NCI-H2196 treated with DMSO at 0.1 percent for 48 hours (cell line): ENCODE results near the gene TMTC2.
"Not testable (repeated sequence)": the region's sequence is repeated elsewhere in the genome, so short reads cannot be mapped to it uniquely, and the experiment has no call there.

ENCODE experiments used
- DNase-seq: peaks from one replicate; lab custom pipeline; 2025; ENCODE audit not compliant: unreplicated experiment; lab: John Stamatoyannopoulos, UW

The TMTC2 gene

GRCh38 chr12:82723891-82724290 is 37.2 kb downstream of the TMTC2 start:
- no peak for DNase-seq

GRCh38 chr12:82725741-82726140 is 39.0 kb downstream of the TMTC2 start:
- no peak for DNase-seq

- no peak for DNase-seq
Observed at GRCh38 chr12:82727886-82728285, 41.2 kb downstream of the TMTC2 start.

GRCh38 chr12:82728710-82729109 is 42.0 kb downstream of the TMTC2 start:
- DNase-seq: no peak

- no peak for DNase-seq
Observed at GRCh38 chr12:82730953-82731459, 44.3 kb downstream of the TMTC2 start.

GRCh38 chr12:82740129-82741000 is 53.7 kb downstream of the TMTC2 start:
- DNase-seq: no peak

GRCh38 chr12:82745063-82745674 is 58.5 kb downstream of the TMTC2 start:
- no peak for DNase-seq

GRCh38 chr12:82745807-82746206 is 59.1 kb downstream of the TMTC2 start:
- DNase-seq: no peak

GRCh38 chr12:82746668-82747067 is 60.0 kb downstream of the TMTC2 start:
- no peak for DNase-seq

- no peak for DNase-seq
Observed at GRCh38 chr12:82749015-82749414, 62.3 kb downstream of the TMTC2 start.

- no peak for DNase-seq
Observed at GRCh38 chr12:82754856-82755255, 68.2 kb downstream of the TMTC2 start.

- DNase-seq: no peak
Observed at GRCh38 chr12:82756303-82756702, 69.6 kb downstream of the TMTC2 start.

- DNase-seq: no peak
Observed at GRCh38 chr12:82757059-82757458, 70.4 kb downstream of the TMTC2 start.

GRCh38 chr12:82757656-82758055 is 71.0 kb downstream of the TMTC2 start:
- DNase-seq: no peak

- no peak for DNase-seq
Observed at GRCh38 chr12:82758749-82759330, 72.1 kb downstream of the TMTC2 start.

- no peak for DNase-seq
Observed at GRCh38 chr12:82760423-82760822, 73.7 kb downstream of the TMTC2 start.

GRCh38 chr12:82765206-82765605 is 78.5 kb downstream of the TMTC2 start:
- not testable (repeated sequence) for DNase-seq

- DNase-seq: no peak
Observed at GRCh38 chr12:82765971-82766705, 79.4 kb downstream of the TMTC2 start.

- DNase-seq: no peak
Observed at GRCh38 chr12:82774666-82775065, 88.0 kb downstream of the TMTC2 start.

- DNase-seq: no peak
Observed at GRCh38 chr12:82780517-82780916, 93.8 kb downstream of the TMTC2 start.

GRCh38 chr12:82781309-82781997 is 94.7 kb downstream of the TMTC2 start:
- no peak for DNase-seq
